GM20431 (cell line): Measurements from ENCODE around the gene PCGF2.

Experiments used
- in situ Hi-C: fragments of 300-500 bp; cut with MseI, MboI; formaldehyde crosslinking; loops from one replicate; pipeline ENCODE4 v1.15.0; 2020; ENCODE audit warnings: low sequenced_read_pairs; ENCODE audit not compliant: unreplicated experiment

Gene PCGF2

DNA sequence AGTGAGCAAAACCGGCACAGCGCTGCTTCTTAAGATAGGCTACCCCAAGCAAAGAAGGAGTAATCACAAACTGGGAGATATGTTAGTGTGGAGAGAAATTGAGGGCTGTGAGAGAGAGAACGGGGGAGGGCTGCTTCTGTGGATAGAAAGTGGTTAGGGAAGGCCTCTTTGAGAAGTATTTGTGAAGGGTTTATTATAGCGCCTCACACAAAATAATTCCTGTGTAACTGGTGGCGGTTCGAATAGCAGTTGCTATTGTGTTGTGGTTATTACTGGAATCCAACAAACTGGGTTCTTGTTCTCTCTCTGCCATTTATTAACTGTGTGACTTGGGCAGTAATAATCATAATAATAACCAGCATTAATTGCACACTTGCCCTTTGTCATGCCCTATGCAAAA is 27.2 kb downstream of the PCGF2 start:
- in situ Hi-C loops = no loop called here

DNA sequence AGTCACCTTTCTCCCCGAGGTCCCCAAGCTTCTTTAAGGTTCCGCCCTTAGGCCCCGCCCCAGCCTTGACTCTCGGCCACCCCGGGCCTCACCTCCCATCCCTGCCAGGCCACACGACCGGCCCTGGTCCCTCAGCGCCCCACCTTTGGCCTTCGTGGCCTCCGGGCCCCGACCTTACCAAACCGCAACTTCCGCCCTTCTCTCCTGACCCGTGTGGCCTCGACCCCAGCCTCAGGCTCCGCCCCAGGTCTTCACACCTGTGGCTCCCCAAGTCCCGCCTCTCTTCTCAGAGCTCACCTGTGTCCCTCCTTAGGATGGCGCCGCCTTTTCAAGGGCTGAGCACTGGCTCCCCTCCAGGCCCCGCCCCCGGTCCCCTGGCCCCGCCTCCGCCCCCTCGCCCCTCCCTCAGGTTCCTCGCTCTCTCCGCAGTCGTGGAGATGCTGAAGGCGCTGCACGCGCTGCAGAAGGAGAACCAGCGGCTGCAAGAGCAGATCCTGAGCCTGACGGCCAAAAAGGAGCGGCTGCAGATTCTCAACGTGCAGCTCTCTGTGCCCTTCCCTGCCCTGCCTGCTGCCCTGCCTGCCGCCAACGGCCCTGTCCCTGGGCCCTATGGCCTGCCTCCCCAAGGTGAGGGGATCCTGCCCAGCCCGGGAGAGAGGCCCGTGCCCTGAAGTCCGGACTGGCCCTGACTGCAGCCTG is 28.0 kb downstream of the PCGF2 start:
- in situ Hi-C loops = no loop called here

DNA sequence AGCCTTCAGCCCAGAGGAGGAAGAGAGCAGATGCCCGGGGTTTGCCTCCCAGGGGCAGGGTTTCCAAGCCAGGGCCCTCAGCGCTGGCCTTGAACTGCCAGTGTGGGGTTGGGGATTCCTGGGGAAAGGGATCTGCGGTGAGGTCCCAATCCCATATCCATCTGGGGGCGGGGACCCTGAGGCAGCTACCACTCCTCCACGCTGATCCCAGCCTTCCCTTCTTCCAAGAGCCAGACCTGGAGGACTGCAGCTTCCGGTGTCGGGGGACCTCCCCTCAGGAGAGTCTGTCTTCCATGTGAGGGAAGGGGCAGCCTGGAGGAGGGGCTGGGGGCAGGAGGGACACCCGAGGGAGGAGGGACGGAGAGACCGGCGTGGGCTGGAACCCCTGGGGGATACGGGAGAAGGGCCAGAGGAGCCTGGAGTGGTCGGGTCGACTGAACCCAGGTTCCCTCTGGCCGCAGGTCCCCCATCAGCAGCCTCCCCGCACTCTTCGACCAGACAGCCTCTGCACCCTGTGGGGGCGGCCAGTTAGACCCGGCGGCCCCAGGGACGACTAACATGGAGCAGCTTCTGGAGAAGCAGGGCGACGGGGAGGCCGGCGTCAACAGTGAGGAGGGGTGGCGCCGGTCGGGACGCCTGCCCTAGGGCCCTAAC is 28.7 kb downstream of the PCGF2 start:
- in situ Hi-C loops = no loop called here

DNA sequence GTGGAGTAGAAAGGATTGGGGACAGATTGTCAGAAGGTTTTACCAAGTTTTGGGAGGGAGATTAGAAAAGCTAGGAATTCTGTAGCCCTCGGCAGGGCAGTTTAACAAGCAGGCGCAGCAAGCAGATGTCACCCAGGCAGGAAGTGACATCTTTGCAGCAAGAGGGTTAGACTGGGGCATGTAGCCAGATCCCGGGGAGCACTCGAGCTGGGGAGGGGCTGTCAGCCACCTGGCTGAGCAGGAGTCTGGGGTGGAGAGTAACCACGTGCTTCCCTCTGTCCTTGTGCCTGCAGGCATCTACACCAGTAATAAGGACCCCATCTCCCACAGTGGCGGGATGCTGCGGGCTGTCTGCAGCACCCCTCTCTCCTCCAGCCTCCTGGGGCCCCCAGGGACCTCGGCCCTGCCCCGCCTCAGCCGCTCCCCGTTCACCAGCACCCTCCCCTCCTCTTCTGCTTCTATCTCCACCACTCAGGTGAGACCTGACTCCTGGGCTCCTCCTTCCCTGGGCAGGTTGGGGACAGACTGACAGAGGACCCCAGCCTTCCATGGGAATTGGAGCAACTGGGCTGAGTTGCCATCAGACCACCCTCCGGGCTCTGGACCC is 30.9 kb downstream of the PCGF2 start:
- in situ Hi-C loops = no loop called here

DNA sequence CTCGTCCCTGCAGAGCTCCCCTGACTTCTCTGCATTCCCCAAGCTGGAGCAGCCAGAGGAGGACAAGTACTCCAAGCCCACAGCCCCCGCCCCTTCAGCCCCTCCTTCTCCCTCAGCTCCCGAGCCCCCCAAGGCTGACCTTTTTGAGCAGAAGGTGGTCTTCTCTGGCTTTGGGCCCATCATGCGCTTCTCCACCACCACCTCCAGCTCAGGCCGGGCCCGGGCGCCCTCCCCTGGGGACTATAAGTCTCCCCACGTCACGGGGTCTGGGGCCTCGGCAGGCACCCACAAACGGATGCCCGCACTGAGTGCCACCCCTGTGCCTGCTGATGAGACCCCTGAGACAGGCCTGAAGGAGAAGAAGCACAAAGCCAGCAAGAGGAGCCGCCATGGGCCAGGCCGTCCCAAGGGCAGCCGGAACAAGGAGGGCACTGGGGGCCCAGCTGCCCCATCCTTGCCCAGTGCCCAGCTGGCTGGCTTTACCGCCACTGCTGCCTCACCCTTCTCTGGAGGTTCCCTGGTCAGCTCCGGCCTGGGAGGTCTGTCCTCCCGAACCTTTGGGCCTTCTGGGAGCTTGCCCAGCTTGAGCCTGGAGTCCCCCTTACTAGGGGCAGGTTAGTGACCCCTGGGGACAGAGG is 31.6 kb downstream of the PCGF2 start:
- in situ Hi-C loops = no loop called here

DNA sequence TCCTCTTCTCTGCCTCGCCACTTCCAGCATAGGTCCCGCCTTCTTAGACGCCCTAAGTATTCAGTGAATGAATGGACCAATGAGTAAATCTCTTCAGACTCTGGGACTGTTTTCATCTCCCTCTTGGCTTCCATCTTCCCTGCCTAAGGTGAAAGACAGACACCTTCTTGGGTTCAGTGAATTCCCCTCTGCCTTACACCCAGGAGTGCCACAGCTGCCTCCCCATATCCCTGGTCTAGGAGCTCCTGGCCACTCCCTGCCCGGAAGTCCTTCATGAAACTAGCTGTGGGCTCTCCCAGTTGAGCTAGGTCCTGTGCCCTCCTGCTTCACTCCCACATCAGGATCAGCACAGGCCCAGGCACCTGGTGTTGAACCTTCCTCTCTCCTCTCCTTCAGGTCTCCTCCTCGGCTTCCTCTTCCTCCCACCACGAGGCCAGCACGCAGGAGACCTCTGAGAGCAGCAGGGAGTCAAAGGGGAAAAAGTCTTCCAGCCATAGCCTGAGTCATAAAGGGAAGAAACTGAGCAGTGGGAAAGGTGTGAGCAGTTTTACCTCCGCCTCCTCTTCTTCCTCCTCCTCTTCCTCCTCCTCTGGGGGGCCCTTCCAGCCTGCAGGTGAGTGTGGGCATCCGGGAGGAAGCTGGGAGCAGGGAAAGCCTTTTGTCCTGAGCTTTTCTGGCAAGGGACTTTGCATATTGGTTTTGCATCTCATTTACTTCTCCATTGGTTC is 32.8 kb downstream of the PCGF2 start:
- in situ Hi-C loops = no loop called here

DNA sequence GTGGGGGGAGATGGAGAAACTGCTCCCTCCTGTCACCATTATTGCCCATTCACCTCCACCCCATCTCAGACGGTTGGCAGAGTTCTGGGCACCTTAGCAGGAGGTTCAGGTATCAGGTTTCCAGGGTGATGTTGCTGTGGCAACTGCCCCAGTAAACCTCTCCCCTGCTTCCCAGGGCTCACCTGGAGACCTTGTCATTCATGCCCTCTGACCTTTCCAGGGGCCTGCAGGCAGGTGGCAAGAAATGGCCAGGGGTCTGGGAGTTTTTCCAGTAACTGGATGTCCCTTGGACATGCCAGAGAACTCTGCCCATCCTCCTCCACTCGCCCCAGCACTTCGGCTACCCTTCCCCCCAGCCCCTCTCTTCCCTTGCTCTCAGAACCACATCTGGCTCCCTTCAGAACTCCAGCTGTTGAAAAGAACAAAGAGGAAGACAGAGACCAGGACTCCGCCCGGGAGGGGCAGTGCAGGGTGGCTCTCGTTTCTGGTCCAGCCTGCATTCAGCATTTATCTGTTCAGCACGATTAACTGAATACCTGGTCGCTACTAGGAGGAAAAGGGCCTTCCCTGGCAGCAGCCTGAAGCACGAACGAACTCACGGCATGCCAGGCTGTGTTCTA is 34.6 kb downstream of the PCGF2 start:
- in situ Hi-C loops = no loop called here

DNA sequence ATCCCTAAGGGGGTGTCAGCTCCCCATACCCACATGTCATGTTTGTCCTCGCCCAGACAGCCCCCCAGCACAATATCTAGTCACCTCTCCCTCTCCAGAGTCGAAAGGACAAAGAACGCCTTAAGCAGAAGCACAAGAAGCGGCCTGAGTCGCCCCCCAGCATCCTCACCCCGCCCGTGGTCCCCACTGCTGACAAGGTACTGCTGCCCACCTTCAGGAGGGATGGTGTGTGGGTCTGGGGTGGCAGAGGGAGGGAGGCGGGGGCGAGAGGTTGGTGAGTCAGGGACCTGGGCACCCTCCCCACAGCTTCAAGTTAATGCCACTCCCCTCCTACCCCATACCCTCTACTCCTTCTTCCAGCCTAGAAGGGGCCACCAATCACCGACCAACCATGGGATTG is 35.5 kb downstream of the PCGF2 start:
- in situ Hi-C loops = no loop called here

DNA sequence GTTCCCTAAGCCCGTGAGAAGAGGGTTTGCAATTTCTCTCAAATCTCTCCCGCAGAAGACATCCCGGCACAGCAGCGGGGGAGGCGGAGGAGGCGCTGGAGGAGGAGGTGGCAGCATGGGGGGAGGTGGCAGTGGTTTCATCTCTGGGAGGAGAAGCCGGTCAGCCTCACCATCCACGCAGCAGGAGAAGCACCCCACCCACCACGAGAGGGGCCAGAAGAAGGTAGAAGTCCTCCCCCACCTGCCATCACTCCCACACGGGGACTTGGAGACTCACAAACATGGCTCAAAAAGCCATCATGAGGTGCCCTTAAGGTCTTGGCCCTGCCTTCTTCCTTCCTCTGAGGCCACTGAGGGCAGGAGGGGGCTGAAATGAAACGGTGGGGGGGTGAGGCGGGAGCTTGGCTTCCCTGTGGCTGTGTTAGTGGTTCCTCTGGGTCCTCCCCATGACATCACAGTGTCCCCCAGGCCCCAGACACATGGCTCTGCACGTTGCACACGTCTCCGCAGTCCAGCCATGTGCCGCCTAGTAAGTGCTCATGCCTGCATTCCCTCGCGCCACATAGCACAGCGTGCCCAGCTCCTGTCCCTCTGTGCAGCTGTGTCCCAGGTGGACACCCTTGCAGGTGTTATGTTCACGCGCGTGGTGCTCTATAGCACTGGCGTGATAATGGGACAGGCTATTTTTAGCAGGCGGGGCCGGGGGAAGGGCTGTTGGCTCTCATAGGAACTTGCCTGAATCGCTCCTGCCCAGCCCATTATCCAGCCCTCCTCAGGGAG is 36.2 kb downstream of the PCGF2 start:
- in situ Hi-C loops = no loop called here

DNA sequence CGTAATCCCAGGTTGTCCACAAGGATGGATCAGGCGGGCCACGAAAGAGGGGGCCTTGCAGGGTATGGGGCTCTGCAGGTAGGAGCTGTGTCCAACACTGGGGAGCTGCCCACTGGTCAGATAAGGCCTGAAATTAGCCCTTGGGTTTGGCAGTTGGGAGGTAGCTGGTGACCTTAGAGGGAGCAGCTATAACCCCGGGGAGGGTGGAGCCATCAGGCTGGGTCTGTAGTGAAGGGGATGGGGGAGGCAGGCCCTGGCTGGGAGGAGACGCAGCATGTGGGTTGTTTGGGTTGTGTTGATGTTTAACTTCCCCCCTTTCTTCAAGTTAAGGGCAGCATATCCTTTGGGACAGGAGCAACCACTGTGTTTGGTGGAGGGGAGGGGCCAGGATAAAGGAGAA is 37.2 kb downstream of the PCGF2 start:
- in situ Hi-C loops = no loop called here

DNA sequence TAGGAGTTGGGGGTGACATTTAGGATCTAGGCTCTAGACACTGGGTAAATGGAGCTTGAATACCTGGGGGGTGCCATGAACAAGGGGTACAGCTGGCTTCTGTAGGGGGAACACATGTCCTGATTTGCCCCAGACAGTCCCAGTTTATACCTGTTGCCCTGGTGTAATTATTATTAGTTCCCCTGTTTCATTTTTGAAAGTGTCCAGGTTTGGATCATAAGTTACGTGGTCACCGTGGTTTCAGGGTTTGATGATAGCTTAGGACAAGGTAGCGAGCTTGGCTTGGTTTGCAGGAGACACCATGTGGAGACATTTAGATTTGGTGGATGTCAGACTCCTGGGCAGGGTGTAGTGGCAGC is 37.6 kb downstream of the PCGF2 start:
- in situ Hi-C loops = no loop called here

DNA sequence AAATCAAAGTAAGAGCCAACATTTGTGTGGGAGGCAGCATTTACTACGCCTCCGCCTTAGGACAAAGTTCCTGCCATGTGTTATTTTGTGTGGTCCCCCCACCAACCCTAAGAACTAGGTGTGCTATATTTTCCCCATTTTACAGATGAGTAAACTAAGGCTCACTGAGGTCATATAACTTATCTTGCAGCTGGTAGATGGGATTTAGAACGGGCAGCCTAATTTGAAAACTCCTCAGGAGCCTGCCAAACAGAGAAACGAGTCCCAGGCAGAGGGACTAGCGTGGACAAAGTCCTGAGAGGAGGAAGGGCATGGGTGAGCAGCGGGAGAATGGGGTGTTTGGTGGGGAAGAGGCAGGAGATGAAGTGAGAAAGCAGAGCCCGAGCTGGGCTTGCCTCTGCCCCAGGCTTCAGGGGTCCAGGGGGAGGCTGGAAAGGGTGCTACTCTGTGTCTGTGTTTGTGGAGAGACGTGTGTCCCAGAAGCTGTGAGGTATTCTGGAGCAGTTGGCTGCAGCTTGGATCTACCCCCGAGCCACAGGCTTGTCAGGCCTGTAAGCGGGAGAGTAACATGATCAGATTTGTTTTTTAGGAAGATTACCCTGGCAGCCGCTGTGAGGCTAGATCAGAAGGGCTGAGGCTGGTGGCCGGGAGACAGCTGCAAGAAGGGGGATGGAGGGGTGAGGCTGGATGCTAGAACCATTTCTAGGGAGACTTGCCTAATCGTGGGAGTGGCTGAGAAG is 38.1 kb downstream of the PCGF2 start:
- in situ Hi-C loops = no loop called here

DNA sequence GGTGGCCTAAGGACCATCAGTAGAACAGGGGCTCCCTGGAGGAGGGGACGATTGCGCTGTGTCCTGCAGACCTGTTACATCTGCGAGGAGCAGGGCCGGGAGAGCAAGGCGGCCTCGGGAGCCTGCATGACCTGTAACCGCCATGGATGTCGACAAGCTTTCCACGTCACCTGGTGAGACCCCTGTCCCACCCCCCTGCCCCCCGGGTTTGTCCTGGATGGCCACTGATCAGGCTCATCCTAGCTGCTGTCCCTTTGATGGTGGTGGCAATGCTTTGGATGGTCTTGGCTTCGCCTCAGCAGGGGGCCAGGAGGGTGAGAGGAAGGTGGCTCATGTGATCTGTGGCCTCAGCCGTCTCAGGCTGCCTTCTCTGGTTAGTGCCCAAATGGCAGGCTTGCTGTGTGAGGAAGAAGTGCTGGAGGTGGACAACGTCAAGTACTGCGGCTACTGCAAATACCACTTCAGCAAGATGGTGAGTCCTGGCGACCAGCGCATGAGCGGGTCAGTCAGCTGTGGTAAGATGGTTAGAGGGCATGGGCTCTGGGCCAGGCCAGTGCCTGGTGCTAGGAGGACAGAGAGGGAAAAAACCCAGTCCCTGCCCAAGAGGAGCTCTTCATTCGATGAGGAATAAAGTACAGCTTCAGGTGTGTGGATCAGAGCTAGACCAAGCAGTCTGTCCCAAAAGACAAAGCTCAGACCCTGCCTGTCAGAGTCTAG is 38.9 kb downstream of the PCGF2 start:
- in situ Hi-C loops = no loop called here

DNA sequence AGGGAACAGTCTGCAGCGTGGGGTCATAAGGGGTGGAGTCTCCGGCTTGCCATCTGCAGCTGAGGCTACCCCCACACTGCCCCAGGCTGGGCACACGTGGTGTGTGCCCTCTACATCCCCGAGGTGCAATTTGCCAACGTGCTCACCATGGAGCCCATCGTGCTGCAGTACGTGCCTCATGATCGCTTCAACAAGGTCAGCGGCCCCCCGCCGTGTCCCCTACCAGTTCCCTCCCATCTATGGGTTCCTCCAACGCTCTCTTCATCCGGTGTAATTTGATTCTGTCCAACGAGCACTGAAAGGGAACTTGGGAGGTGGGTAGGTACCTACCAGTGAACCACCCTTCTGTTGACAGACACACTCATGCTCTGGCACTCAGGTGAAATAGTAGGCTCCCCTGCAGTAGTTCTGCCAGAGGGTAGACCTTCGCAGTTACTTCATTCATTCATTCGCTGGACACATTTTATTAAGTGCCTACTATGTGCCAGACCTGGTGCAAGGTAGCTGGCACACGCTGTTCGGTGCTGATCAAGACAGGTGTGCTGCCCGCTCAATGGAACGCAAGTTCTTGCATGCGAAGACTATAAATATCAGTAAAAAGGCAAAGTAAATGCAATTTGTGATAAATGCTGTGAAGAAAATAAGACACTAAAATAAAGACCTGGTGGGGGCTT is 40.3 kb downstream of the PCGF2 start:
- in situ Hi-C loops = no loop called here

DNA sequence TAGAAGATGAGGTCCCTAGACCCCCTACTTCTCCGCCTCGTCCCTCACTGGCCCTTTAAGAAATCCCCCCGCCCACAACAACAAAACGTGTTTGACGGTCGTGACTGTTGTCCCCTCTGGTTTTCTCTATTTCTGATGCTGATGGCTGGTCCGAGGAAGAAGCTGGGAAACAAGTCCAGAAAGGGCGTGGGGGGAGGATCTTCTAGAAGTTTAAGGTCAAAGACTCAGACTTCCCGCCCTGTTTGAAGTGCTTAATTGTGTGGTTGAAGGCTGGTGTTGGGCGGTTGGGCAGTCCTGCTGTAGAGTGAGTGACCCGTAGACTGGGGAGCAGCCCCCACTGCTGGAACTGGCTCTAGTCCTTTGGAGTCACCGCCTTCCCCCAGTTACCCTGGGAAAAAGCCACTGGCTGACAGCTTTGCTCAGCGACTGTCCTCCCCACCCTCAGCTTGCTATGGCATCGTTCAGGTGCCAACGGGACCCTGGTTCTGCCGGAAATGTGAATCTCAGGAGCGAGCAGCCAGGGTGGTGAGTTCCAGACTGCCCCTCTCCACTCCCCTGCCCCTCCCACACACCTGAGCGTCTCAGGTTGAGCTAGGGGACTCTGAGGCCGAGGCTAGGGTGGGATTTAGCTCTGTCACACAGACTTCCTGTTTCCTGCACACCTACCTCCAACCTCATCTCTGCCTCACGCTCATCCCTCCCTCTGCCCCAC is 41.5 kb downstream of the PCGF2 start:
- in situ Hi-C loops = no loop called here

DNA sequence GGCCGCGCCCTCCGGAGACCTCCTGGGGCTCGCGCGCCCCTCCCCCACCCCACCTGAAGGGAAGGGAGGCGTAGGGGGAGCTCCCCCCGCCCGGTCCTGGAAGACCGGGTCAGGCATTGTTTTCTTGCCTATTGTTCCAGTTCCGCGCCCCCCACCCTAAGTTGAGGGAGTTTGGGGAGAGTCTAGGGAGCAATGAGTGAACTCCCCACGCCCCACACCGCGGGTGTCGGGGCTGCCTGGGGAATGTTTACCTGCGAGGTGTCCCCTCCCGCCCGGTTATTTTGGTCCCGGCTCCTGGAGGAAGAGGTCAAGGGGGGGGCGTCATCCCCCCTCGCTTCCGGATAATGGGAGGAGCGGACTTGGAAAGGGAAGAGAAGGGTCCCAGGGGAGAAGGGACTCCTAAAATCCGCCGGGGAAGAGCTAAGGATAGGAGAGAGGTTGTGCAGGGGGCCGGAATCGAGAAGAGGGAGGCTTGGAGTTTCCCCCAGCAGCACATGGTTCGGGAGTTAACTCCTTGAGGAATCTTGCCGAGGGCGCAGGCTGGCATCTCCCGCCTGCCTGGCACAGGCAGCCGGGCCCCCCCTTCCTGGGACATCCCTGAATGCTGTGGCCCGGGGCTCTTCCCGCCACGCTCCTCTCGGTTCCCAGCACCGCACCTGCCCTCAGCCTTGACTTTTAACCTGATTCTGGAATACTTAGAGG is 42.2 kb downstream of the PCGF2 start:
- in situ Hi-C loops = no loop called here

DNA sequence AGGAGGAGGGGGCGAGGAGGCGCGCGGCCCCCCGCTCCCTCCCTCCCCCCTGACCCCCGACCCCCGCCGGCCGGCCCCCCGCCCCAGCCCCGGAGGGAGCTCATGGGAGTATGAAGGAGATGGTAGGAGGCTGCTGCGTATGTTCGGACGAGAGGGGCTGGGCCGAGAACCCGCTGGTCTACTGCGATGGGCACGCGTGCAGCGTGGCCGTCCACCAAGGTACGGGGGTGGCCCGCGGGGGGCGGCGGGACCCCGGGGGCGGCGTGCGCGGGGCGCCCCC is 42.7 kb downstream of the PCGF2 start:
- in situ Hi-C loops = no loop called here
